GM13976 (cell line): ENCODE measurements around the gene ITPK1.

Experiments
- DNase-seq: peaks from one replicate; pipeline ENCODE4 v3.0.0; 2012; ENCODE audit warnings: low spot score
- in situ Hi-C: fragments of 300-500 bp; cut with MboI; formaldehyde crosslinking; loops from one replicate; pipeline ENCODE4 v1.12.0; 2022; ENCODE audit warnings: low sequenced_read_pairs, mixed read lengths, inconsistent platforms; ENCODE audit not compliant: unreplicated experiment
- TF ChIP-seq, protein P1 (sequence below): IDR thresholded peaks from 2 replicates; pipeline ENCODE4 v1.5.1; 2012; ENCODE audit warnings: borderline replicate concordance, mild to moderate bottlenecking; ENCODE audit not compliant: insufficient read depth; ENCODE audit errors: extremely low read depth, missing control alignments, control extremely low read depth

Gene ITPK1

DNA sequence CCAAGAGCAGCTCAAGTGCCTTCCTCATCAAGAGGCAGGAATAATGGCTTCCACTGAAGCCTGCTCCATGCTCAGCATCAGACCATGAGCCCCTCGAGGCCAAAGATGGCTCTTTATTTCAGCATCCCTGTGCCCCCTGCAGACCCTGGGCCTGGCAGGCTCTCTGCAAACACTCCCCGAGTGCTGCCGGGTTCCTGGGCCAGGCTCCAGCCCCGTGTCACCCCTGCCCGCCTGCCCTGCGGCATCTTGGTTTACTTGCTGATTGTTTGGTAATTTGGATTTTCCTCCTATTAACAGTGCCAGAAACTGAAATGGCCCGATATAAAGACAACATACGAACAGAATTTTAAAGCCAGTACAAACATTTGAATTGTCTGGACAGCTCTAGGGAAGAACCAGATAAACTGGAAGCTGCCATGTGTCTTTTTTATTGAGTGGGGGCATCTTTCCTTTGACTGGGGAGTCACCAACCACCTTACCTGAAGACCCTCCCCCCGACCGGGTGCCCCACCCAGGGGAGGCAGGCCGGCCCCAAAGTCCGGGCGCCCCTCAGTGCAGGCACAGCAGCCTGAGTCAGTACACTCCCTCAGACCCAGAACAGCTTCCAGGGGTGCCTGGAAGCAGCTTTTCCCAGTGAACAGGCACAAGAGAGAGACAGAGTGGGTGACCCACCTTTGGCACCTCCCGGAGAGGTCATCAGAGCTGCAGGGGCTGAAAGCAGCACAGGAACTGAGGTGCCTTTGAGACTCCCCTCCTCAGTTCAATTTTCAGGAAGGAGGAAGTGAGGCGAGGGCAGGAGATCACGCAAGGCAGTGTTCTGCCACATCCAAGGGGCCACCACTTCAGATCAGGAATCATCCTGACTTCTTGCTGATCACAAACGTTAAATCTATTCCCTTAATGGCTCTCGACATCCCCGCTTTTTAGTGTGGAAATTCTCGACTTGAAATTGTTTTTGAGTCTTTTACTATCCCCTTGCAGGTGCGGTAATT, 30.6 kb downstream of the ITPK1 start:
- in situ Hi-C loops = no loop called here

DNA sequence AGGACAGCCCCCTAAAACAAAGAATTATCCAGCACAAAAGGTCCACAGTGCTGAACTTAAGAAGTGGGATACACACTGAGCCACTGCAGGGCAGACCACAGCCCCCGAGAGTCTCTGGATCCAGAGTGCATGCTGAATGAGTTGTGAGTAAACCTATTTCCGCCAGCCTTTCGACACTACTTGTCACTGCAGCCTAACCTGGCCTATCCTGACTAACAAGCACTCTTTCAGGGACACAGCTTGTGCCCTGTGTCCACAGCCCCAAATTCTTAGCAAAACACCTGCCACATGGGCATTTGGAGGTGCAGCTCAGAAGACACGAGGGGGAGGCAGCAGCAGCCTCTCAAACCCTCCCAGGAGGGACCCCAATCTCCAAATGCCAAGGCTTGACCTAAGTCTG, 31.3 kb downstream of the ITPK1 start:
- in situ Hi-C loops = no loop called here
- no peak for DNase-seq
- TF ChIP-seq, protein P1, sequence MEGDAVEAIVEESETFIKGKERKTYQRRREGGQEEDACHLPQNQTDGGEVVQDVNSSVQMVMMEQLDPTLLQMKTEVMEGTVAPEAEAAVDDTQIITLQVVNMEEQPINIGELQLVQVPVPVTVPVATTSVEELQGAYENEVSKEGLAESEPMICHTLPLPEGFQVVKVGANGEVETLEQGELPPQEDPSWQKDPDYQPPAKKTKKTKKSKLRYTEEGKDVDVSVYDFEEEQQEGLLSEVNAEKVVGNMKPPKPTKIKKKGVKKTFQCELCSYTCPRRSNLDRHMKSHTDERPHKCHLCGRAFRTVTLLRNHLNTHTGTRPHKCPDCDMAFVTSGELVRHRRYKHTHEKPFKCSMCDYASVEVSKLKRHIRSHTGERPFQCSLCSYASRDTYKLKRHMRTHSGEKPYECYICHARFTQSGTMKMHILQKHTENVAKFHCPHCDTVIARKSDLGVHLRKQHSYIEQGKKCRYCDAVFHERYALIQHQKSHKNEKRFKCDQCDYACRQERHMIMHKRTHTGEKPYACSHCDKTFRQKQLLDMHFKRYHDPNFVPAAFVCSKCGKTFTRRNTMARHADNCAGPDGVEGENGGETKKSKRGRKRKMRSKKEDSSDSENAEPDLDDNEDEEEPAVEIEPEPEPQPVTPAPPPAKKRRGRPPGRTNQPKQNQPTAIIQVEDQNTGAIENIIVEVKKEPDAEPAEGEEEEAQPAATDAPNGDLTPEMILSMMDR = no peak

More for the DNA sequence above, 30.6 kb downstream of the ITPK1 start:
- TF ChIP-seq, protein P1 = no peak
- no peak for DNase-seq

DNA sequence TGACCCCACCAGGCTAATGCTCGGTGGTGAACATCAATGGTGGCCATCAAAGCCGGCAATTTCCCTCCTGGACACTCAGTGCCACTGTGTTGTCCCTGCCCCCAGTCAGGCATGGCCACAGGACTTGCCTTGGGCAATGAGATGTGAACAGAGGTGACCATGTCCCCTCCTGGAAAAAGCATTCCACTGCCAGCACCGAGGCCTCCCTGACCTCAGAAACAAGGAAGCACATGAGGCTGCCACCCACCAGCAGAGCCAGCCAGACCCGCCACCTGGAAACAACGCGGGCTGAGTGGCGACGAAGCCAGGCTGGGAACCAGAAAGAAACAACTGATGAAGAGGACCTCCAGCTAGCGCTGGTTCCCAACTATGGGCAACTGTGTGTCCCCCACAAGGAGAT, 31.8 kb downstream of the ITPK1 start:
- in situ Hi-C loops = no loop called here
- TF ChIP-seq, protein P1 = no peak
- no peak for DNase-seq

DNA sequence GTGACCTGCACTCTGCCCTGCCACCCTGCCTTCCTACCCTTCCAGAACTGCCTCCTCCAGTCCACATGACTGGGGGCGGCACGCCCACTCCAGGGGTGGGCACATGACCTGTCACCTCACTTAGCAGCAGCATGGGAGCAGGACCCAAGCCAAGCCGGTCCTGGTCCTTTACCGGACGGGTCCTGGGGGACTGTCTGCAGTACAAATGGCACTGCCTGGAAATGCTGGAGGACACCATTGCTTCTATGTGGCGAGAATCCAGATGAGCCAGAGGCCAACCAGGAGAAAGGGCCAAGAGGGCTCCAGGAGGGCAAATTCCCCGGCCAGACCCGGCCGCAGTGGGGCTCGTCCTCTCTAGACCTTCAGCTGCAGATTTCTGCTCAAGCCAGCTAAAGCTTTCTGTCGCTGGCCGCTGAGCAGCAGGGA, 33.1 kb downstream of the ITPK1 start:
- TF ChIP-seq, protein P1 = no peak
- no peak for DNase-seq
- in situ Hi-C loops = no loop called here

DNA sequence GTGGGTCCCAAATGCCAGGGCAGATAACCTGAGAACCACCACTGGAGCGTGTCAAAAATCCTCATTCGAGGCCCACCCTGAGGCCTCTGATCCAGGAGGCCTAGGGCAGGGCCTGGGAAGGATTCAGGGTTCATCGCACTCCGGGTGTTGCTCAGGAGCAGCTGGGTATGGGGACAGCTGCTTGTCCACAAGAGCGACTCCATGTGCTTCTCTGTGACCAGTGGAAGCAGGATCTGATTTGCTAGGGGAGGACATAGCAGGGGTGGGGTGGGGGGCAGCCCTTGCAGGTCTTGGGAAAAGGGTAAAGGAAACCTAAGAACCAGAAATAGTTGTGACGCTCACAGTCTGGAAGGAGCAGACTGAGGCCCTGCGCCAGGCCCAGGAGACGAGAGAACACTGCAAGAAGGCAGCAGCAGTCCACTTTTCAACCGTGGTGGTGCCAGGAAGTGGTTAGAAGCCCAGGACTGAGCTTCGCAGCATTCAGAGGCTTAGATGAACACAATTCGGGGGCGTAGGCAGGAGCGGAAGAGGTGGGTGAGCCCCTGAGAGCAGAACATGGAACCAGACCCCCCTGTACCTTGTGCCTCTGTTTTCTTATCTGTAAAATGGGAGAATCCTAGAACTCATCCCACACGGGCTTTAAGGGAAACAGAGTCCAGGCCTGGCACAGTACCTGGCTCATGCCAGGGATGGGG, 33.7 kb downstream of the ITPK1 start:
- no peak for DNase-seq
- TF ChIP-seq, protein P1 = no peak
- in situ Hi-C loops = no loop called here

DNA sequence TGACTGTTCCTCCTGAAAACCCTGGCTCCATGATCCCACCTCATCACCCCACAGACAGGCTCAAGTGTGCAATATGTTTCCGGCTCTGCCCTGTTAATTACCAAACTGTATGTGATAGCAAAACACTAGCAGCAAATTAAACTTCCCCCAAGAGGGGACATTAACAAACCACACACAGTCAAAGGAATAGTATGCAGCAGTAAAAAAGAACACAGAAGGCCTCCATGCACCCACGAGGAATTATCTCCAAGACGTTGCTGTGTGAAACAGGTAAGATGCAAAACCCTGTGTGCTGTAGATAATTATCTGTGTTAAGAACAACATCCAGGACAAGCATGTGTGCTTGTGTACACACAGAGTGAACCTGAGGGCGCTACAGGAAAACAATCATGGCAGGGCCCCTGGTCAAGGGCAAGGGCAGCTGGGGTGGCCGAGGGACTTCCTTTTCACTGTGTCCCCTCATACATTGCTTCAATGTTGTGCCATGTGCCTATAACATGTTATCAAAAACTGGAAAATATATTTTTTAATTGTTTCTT, 35.8 kb downstream of the ITPK1 start:
- no peak for DNase-seq
- TF ChIP-seq, protein P1 = no peak
- in situ Hi-C loops = no loop called here
